NOMO-1 treated with dmso at 0.1 percent for 144 hours (cell line): Measurements from ENCODE around the gene FKBP11.
A peak's percentile ranks its signal among the peaks of the same experiment; 100 is the strongest.

ENCODE experiments used
- DNase-seq: peaks from one replicate; lab custom pipeline; 2025; ENCODE audit not compliant: unreplicated experiment; lab: John Stamatoyannopoulos, UW

Gene FKBP11

GRCh38 chr12:48925304-48926011 is at the start of gene FKBP11:
FKBP11 (minus strand) TSS chr12:48925492; CDS start chr12:48925428, 64 bp downstream.
- no peak for DNase-seq

GRCh38 chr12:48973941-48974673 is 48.8 kb upstream of the FKBP11 start:
- DNase-seq, result no peak

- no peak for DNase-seq
These were observed 48.2 kb upstream of the FKBP11 start for GRCh38 chr12:48973531-48973930.

- DNase-seq, result no peak
These were observed 47.7 kb upstream of the FKBP11 start for GRCh38 chr12:48972952-48973483.

- DNase-seq, result peak; percentile 69
These were observed 47.1 kb upstream of the FKBP11 start for GRCh38 chr12:48972213-48972951.

- no peak for DNase-seq
These were observed 45.5 kb upstream of the FKBP11 start for GRCh38 chr12:48970702-48971334.

GRCh38 chr12:48969833-48970701 is 44.8 kb upstream of the FKBP11 start:
- no peak for DNase-seq

- DNase-seq, result no peak
These were observed 44.0 kb upstream of the FKBP11 start for GRCh38 chr12:48969160-48969771.

GRCh38 chr12:48968467-48968866 is 43.2 kb upstream of the FKBP11 start:
- DNase-seq, result no peak

- no peak for DNase-seq
These were observed 42.7 kb upstream of the FKBP11 start for GRCh38 chr12:48967991-48968390.

GRCh38 chr12:48966177-48966895 is 41.0 kb upstream of the FKBP11 start:
- no peak for DNase-seq

GRCh38 chr12:48965298-48965838 is 40.1 kb upstream of the FKBP11 start:
- no peak for DNase-seq

- no peak for DNase-seq
These were observed 36.5 kb upstream of the FKBP11 start for GRCh38 chr12:48961801-48962200.

- DNase-seq, result no peak
These were observed 36.0 kb upstream of the FKBP11 start for GRCh38 chr12:48961331-48961730.

GRCh38 chr12:48960834-48961233 is 35.5 kb upstream of the FKBP11 start:
- DNase-seq, result no peak

- no peak for DNase-seq
These were observed 32.7 kb upstream of the FKBP11 start for GRCh38 chr12:48958049-48958388.

- DNase-seq, result peak; percentile 93
These were observed 32.1 kb upstream of the FKBP11 start, which contains the start of gene ARF3 for GRCh38 chr12:48957141-48958048. ARF3 (minus strand) TSS chr12:48957487; CDS start chr12:48941095, 16,392 bp downstream.
